GM12878 (cell line): Measurements from ENCODE around the gene ASPG. TPM values are rescaled to one million over a fixed set of nuclear protein-coding genes. Genes with fewer than 3 reads are reported as not detected.

ENCODE experiments used
- ATAC-seq: fragments of 200-7000 bp; cut with Tn5 transposase; 3 replicates; pipeline ENCODE4 v1.9.1; 2020; ENCODE audit warnings: mild to moderate bottlenecking, moderate library complexity
- BruUV-seq: library from RNA; stranded (reverse); fragments of 400-500 nt; replicated peaks from 2 replicates; lab custom pipeline; 2021; lab: Mats Ljungman, UMichigan
- CTCF ChIA-PET: fragments of 300-600 bp; sonication (Branson Sonifier 250); formaldehyde crosslinking; extraction: SDS; loops from one replicate; lab custom pipeline; 2021; ENCODE audit warnings: inconsistent platforms; lab: Yijun Ruan, JAX
- POLR2A ChIA-PET: fragments of 350-600 bp; formaldehyde crosslinking; extraction: SDS; loops from one replicate; lab custom pipeline; 2021; ENCODE audit warnings: inconsistent platforms; lab: Charles Lee
- RAD21 ChIA-PET: fragments of 300-600 bp; sonication (Branson Sonifier 250); formaldehyde crosslinking; loops from one replicate; lab custom pipeline; 2023; ENCODE audit warnings: antibody characterized with exemption; ENCODE audit not compliant: unreplicated experiment; lab: Charles Lee
- SMC1A ChIA-PET: fragments of 300-600 bp; sonication (Branson Sonifier 250); formaldehyde crosslinking; loops from one replicate; lab custom pipeline; 2023; ENCODE audit not compliant: unreplicated experiment, uncharacterized antibody; lab: Charles Lee
- DNase-seq: peaks from one replicate; pipeline ENCODE4 v3.0.0-alpha.2; 2011; ENCODE audit warnings: low read depth, low spot score
- FAIRE-seq: peaks from 3 replicates; lab custom pipeline; 2011; peaks lifted over from hg19 to GRCh38; lab: Jason Lieb, UNC
- H2AFZ ChIP-seq: 2 replicates; pipeline ENCODE4 v1.6.0; 2011; ENCODE audit warnings: low read depth, low read length, control low read depth; ENCODE audit not compliant: control insufficient read depth
- H3K27ac ChIP-seq: 2 replicates; pipeline ENCODE4 v1.5.1; 2011; ENCODE audit warnings: control low read depth; ENCODE audit not compliant: control insufficient read depth, insufficient read depth
- H3K27me3 ChIP-seq, 2 experiments: replicated peaks in 1 of 2; 2 replicates each; pipeline versions ENCODE4 v1.6.0 to v1.6.1; 2011; ENCODE audit warnings: low read length in 1 of 2; ENCODE audit not compliant: control insufficient read depth in 2 of 2, insufficient read depth in 2 of 2
- H3K36me3 ChIP-seq, 2 experiments: 2 replicates each; pipeline ENCODE4 v1.5.1; 2011; ENCODE audit warnings: low read length in 1 of 2; ENCODE audit not compliant: control insufficient read depth in 2 of 2, insufficient read depth in 2 of 2
- H3K4me1 ChIP-seq: 2 replicates; pipeline ENCODE4 v1.6.1; 2011; ENCODE audit warnings: mild to moderate bottlenecking, low read length, moderate library complexity, mixed read lengths; ENCODE audit not compliant: control insufficient read depth, insufficient read depth
- H3K4me2 ChIP-seq: 2 replicates; pipeline ENCODE4 v1.6.0; 2011; ENCODE audit warnings: control low read depth; ENCODE audit not compliant: control insufficient read depth, insufficient read depth
- H3K4me3 ChIP-seq: fragments of 200-600 bp; sonication (generic); 2 replicates; pipeline ENCODE4 v1.5.1; 2016
- H3K79me2 ChIP-seq: 2 replicates; pipeline ENCODE4 v1.6.0; 2011; ENCODE audit warnings: low read length; ENCODE audit not compliant: control insufficient read depth, insufficient read depth
- H3K9ac ChIP-seq: 2 replicates; pipeline ENCODE4 v1.8.0; 2011; ENCODE audit warnings: low read length, control low read depth, mixed read lengths; ENCODE audit not compliant: control insufficient read depth, insufficient read depth
- H3K9me3 ChIP-seq: replicated peaks from 3 replicates; pipeline ENCODE4 v1.5.1; 2011; ENCODE audit warnings: mild to moderate bottlenecking, low read length; ENCODE audit not compliant: control insufficient read depth, insufficient read depth
- H4K20me1 ChIP-seq: 2 replicates; pipeline ENCODE4 v1.6.0; 2011; ENCODE audit not compliant: control insufficient read depth, insufficient read depth
- CBX5 ChIP-seq: sonication (generic); IDR thresholded peaks from 2 replicates; pipeline ENCODE4 v1.6.1; 2016; ENCODE audit warnings: low read depth, moderate library complexity, mild to moderate bottlenecking, inconsistent platforms
- CHD4 ChIP-seq: fragments of 200-600 bp; sonication (generic); IDR thresholded peaks from 2 replicates; pipeline ENCODE4 v1.6.1; 2016; ENCODE audit warnings: mild to moderate bottlenecking
- GATAD2B ChIP-seq: fragments of 450-650 bp; conservative IDR thresholded peaks from 2 replicates; pipeline ENCODE4 v1.6.1; 2017; ENCODE audit warnings: low read depth, mild to moderate bottlenecking, moderate library complexity
- IRF3 ChIP-seq: fragments of 450-650 bp; IDR thresholded peaks from 2 replicates; pipeline ENCODE4 v1.6.1; 2014; ENCODE audit warnings: mild to moderate bottlenecking
- NFXL1 ChIP-seq: fragments of 450-650 bp; IDR thresholded peaks from 2 replicates; pipeline ENCODE4 v1.6.1; 2017; ENCODE audit warnings: antibody characterized with exemption, mild to moderate bottlenecking, borderline replicate concordance
- NFYA ChIP-seq: IDR thresholded peaks from 2 replicates; pipeline ENCODE4 v1.6.1; 2011; ENCODE audit warnings: low read depth, mild to moderate bottlenecking, low read length, improper control_type of control experiment, borderline replicate concordance
- SIN3A ChIP-seq: IDR thresholded peaks from 2 replicates; pipeline ENCODE4 v1.6.1; 2012; ENCODE audit warnings: low read depth, low read length, improper control_type of control experiment
- SKIL ChIP-seq: fragments of 450-650 bp; IDR thresholded peaks from 2 replicates; pipeline ENCODE4 v1.6.1; 2017; ENCODE audit warnings: mild to moderate bottlenecking, low read depth, inconsistent platforms; ENCODE audit not compliant: poor library complexity, severe bottlenecking
- SMARCA5 ChIP-seq: fragments of 450-650 bp; IDR thresholded peaks from 2 replicates; pipeline ENCODE4 v1.6.1; 2017; ENCODE audit warnings: mild to moderate bottlenecking
- SRF ChIP-seq, 2 experiments: IDR thresholded peaks; 2 replicates each; pipeline ENCODE4 v1.6.1; 2011; ENCODE audit warnings: low read depth in 2 of 2, low read length in 2 of 2, mild to moderate bottlenecking in 1 of 2, moderate library complexity in 1 of 2
- ZNF217 ChIP-seq: fragments of 450-650 bp; IDR thresholded peaks from 2 replicates; pipeline ENCODE4 v1.6.1; 2017; ENCODE audit warnings: antibody characterized with exemption, mild to moderate bottlenecking
- WGBS: methylation state at CpG from one replicate; pipeline ENCODE4 v1.1.6; 2016; ENCODE audit warnings: low lambda C conversion rate; ENCODE audit not compliant: insufficient replicate concordance, insufficient coverage; ENCODE audit errors: missing lambda C conversion rate; 5-methylcytosine and 5-hydroxymethylcytosine counted together
- in situ Hi-C: fragments of 300-500 bp; cut with MboI; formaldehyde crosslinking; loops from 9 replicates; pipeline ENCODE4 v1.14.3; 2018; ENCODE audit warnings: mixed read lengths
- intact Hi-C: fragments of 100-400 bp; cut with micrococcal nuclease; formaldehyde crosslinking; loops from one replicate; pipeline ENCODE4 v1.14.2; 2022; ENCODE audit not compliant: unreplicated experiment
- polyA plus RNA-seq, 11 experiments: library from polyadenylated mRNA; depleted of rRNA in 4 of 11; unstranded in 6 of 11; stranded (reverse) in 5 of 11; fragments of >200 nt; fragmentation: Nextera tagmentation in 4 of 11; fragmentation: Illumina TruSeq in 1 of 11; extraction: Ambion mirVana in 4 of 11; extraction: Trizol in 1 of 11; gene quantifications; 1 replicate in 1 of 11; 2 replicates in 10 of 11; pipeline versions ENCODE4 v1.2.1 to v1.2.3, GENCODE V29; 2011 to 2016; ENCODE audit warnings: inconsistent platforms in 2 of 11, missing spikeins in 2 of 11, low read depth in 1 of 11
- total RNA-seq, 4 experiments: library from RNA; depleted of rRNA in 3 of 4; stranded (reverse); fragments of >200 nt in 3 of 4; fragmentation: Illumina TruSeq in 1 of 4; extraction: Trizol in 1 of 4; gene quantifications; 2 replicates each; pipeline versions ENCODE4 v1.2.1 to v1.2.3, GENCODE V29; 2013 to 2021

The ASPG gene
- total and polyA plus RNA-seq, 10 of the 15 experiments (the other 5 are each of a cell fraction or from before 2014, with no cell fraction given) = not detected

- intact Hi-C loops (no loop called here), in situ Hi-C loops (no loop called here)
- H4K20me1 ChIP-seq = no peaks in the 10 kb centered on the region
- no peak overlapping the region for H3K27ac ChIP-seq
- no peaks in the 10 kb centered on the region for H3K36me3 ChIP-seq
- no peak overlapping the region for H3K9ac ChIP-seq
- DNase-seq (no peak), ATAC-seq (no peak), FAIRE-seq (no peak)
- ChIA-PET CTCF (no interaction called here), POLR2A (no interaction called here), RAD21 (no interaction called here), SMC1A (no interaction called here)
- 29% methylated on average over 5 of the region's 5 CpGs for WGBS
- H3K4me3 ChIP-seq = no peak overlapping the region
- no peaks in the 10 kb centered on the region for H3K79me2 ChIP-seq
- H3K4me1 ChIP-seq = no peaks in the 10 kb centered on the region
- H3K27me3 ChIP-seq = no peaks in the 10 kb centered on the region
- no peaks in the 10 kb centered on the region for H3K9me3 ChIP-seq
- no peak for TF ChIP-seq SIN3A
- no peak for TF ChIP-seq GATAD2B
- TF ChIP-seq CBX5 = no peak
- no peak for TF ChIP-seq NFYA
- no peak for TF ChIP-seq SMARCA5
- no peak overlapping the region for H3K4me2 ChIP-seq
- no TSS peak for BruUV-seq
- no peak overlapping the region for H2AFZ ChIP-seq
Observed at GRCh38 chr14:104156142-104156541, 70.6 kb downstream of the ASPG start.

GRCh38 chr14:104157016-104157928, 71.8 kb downstream of the ASPG start:
- Histone ChIP-seq H3K4me3 (no peak overlapping the region), H3K36me3 (no peaks in the 10 kb centered on the region), H3K9me3 (no peaks in the 10 kb centered on the region), H4K20me1 (no peaks in the 10 kb centered on the region), H3K9ac (no peak overlapping the region), H3K4me1 (no peaks in the 10 kb centered on the region), H3K4me2 (no peak overlapping the region), H2AFZ (no peak overlapping the region), H3K27me3 (no peaks in the 10 kb centered on the region), H3K27ac (no peak overlapping the region), H3K79me2 (no peaks in the 10 kb centered on the region)
- ATAC-seq = no peak
- in situ Hi-C loops = no loop called here
- ChIA-PET SMC1A (no interaction called here), CTCF (no interaction called here), POLR2A (no interaction called here), RAD21 (no interaction called here)
- no peak for FAIRE-seq
- DNase-seq = no peak
- BruUV-seq = no TSS peak
- intact Hi-C loops = no loop called here
- 38% methylated on average over 32 of the region's 42 CpGs for WGBS
- TF ChIP-seq SRF (IDR thresholded peaks at IDR 0.05; ENCODE audit: low read depth in 2 of 2, low read length in 2 of 2) (no peak), GATAD2B (no peak), CHD4 (no peak), ZNF217 (no peak), NFXL1 (no peak), SKIL (no peak), IRF3 (no peak)
